Posterior cingulate gyrus (tissue), 11 donors: ENCODE data around the gene NGRN.
"Not testable (repeated sequence)": the region's sequence is repeated elsewhere in the genome, so short reads cannot be mapped to it uniquely, and the experiment has no call there.

Experiments
- DNase-seq, 10 donors: peaks; one replicate each; pipeline versions ENCODE4 v3.0.0 to v3.0.0-alpha.2; 2020 to 2021; ENCODE audit warnings: mixed read lengths in 3 of 10
- intact Hi-C: fragments of 100-400 bp; cut with DNase I; formaldehyde crosslinking; loops from one replicate; pipeline ENCODE4 v1.15.1; 2023

The NGRN gene

DNA sequence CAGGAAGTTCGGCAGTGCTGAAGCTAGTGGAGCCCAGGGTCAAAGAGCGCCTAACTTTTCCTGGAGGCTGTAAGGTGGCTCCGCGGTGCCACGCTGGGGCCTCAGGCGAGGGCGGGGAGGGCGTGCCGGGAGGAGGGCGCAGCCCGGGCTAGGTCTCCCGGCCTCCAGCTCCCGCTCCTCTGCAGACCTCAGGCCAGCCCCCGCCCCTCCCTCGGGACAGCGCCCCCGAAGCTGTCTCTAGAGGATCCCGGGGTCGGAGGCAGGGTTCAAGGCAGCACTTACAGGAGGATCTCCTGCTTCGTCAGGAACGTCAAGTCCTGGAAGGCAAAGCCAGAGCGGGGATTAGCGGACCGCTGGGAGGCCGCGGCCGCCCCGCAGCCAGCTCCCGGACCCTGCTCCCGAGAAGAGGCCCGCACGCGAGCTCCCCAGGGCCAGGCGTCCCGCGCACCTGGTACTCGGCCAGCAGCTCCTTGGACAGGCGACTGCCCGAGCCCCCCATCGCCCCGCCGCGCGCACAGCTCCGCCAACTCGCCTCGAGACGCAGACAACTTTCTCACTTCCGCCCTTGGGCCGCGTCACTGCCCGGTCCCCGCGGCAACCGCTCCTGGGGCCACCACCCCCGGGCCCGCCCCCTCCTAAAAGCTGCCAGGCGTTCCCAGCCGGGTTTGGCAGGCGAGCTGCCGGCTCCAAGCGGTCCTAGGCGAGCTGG is 31.9 kb upstream of the NGRN start, which contains the start of gene CIB1:
Gene CIB1, minus strand, starts transcription at position 555 of the 709 bp plus-strand sequence. Its CDS starts 56 bp downstream, at position 499.
- intact Hi-C loops = loop anchor here (5.0 kb wide), 1 partner anchor 34 kb away; the partner anchor contains the start of gene NGRN
- peak; percentile 92 to 99 (median 96) for DNase-seq

DNA sequence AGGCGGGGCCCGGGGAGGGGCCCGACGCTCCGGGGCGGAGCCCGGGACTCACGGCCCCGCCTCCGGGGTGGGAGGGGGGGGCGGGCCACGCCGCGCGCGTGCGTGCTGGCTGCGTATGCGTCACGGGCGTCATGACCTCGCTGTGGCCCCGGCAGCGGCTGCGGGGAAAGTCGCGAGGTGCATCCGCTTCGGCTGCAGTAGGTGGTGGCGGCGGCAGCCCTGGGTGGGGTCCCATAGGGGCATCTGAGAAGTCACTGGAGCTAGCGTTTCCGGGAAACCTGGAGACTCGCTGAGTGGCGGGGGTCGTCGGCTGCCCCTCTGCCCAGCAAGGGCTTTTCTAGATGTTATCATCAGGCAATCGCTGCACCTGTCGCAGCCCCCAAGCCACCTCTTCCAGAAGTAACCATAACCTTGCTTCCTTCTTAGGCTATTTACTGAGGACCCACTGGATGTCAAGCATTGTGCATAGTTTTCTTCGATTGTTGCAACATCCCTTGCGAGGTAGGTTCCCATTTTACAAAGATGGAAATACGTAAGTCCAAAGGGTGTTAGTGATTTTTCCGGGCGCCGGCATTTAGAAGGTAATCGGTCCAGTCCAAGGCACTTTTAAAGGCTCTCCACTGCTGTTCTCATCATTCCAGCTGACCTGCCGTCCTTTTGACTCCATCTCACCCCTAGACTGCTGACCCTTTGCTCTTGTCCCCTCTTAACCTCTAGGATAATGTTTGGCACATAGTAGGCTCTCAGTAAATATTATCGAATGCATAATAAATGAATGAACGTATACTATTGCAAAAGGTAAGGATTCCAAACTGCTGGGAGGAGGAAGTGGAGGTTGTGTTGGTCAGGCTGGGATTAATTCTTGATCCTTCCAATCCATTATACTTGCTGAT is 31.1 kb upstream of the NGRN start, which contains the start of gene GDPGP1:
Gene GDPGP1, plus strand, starts transcription at position 114 of the 893 bp plus-strand sequence. CDS start 6,700 bp downstream, outside the sequence.
- intact Hi-C loops = loop anchor here (5.0 kb wide), 1 partner anchor 33 kb away; the partner anchor contains the start of gene NGRN
- peak in 1 of 10 donors; percentile 16 for DNase-seq

DNA sequence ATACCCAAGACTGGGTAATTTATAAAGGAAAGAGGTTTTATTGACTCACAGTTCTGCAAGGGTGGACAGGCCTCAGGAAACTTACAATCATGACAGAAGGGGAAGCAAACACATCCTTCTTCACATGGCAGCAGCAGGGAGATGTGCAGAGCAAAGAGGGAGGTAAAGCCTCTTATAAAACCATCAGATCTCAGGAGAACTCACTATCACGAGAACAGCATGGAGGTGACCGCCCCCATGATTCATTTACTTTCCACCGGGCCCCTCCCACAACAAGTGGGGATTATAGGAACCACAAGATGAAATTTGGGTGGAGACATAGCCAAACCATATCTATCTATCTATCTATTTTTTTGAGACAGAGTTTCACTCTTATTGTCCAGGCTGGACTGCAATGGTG is 26.1 kb upstream of the NGRN start:
- intact Hi-C loops = no loop called here

DNA sequence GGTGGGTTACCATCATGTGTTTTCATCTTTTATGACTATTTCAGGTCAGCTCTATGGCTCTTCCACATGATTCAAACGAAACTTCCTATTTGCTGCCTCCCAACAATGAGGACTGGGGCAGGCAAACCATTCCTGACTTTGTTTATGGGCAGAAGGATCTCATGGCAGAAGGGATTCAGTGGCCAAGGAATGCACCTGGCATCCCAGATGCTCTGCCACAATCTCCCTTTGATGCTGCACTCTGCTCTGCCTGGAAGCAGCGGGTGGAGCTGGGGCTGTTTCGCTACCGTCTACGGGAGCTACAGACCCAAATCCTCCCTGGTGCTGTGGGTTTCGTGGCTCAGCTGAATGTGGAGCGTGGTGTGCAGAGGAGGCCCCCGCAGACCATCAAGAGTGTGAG is 24.6 kb upstream of the NGRN start:
- no peak for DNase-seq
- intact Hi-C loops = no loop called here

More for the DNA sequence above, 26.1 kb upstream of the NGRN start:
- DNase-seq = no peak

DNA sequence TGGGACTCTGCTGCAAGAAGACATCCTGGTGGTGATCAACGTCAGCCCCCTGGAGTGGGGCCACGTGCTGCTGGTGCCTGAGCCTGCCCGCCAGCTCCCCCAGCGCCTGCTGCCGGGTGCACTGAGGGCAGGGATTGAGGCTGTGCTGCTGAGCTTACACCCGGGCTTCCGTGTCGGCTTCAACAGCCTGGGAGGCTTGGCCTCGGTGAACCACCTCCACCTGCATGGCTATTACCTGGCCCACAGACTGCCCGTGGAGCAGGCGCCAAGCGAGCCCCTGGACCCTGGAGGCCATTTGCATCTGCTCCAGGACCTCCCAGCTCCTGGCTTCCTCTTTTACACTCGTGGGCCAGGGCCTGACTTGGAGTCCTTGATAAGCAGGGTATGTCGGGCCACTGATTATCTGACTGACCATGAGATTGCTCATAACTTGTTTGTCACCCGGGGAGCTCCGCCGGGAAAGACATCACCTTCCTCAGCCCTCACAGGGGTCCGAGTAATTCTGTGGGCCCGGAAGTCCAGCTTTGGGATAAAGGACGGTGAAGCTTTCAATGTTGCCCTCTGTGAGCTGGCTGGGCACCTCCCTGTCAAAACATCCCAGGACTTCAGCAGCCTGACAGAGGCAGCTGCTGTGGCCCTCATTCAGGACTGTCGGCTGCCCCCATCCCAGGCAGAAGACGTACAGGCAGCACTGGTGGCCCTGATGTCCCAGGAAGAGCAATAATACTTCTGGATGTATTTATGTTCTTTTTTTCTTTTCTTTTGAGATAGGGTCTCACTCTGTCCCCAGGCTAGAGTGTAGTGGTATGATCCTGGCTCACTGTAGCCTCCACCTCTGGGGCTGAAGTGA is 23.9 kb upstream of the NGRN start:
- intact Hi-C loops = no loop called here

DNA sequence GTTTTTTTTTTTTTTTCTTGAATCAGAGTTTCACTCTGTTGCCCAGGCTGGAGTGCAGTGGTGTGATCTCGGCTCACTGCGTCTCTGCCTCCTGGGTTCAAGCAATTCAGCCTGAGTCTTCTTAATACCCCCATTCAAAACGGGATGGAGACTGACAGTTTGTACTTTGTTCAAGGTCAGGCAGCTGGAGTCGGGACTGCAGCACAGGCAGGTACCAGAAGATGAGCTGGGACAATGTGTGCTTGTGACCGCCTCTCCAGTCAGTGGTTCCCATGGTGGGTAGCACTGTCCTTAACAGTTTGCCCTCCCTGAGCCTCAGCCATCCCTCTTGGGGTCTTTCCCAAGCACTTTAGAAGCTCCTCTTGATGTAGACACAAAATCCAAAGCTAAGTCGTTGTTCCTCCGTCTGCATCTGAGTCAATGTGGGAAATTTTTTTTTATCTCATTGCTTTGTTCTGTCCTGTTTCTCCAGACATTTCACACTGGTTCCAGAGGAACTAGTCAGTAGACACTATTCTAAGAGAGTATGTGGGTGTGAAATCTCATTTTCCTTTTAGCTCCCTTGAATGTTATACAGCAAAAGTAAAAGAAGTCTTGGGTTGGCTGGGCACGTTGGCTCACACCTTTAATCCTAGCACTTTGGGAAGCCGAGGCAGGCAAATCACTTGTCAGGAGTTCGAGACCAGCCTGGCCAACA is 21.4 kb upstream of the NGRN start:
- DNase-seq = no peak
- intact Hi-C loops = no loop called here

More for the DNA sequence above, 23.9 kb upstream of the NGRN start:
- no peak for DNase-seq

DNA sequence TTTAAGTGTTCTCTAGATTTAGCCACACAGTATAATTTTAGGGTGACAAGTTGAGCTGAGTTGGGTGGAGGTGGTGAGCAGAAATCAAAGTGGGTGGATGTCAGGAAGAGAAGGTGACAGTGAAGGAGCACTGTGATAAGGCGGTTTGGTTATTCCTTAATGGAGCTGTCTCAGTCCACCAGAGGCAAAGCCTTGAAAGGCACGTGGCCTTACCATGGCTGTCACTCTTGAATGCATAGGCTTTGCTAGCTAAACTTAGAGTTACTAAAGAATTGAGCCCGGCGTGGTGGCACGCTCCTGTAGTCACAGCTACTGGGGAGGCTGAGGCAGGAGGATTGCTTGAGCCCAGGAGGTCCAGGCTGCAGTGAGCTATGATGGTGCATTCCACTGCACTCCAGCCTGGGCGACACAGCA is 16.7 kb upstream of the NGRN start:
- peak in 3 of 10 donors; percentile 43 to 88 (median 79) for DNase-seq
- intact Hi-C loops = no loop called here

DNA sequence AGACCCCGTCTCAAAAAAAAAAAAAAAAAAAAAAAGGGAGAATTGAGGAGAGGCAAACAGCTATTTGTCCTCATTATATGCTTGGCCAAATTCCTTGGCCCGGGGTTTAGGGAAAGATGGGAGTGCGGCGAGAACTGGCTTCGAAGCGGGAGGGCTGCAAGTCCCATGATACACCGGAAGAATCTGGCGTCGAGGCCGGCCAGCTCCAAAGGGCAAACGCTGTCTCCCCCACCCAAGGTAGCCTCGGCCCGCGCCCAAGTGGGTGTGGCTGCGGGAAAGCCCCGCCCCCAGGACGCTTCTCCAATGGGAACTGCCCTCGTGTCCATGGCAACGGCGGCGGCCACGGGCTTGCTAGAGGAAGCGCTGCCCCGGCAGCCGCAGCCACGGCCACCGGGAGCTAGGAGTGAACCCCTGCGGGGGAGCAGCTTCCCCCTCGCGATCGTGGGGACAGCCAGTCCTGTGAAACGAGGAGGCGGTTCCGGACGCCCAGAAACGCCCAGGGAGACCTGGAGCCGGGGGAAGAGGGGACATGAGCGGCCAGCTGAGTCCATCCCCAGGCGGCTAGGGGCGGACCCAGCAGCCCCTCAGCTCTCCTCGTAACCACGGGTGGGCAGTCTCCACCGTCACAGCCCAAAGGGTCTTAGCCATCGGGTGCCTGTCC is 16.1 kb upstream of the NGRN start, which contains the start of gene TTLL13:
Gene TTLL13, plus strand, starts transcription at position 354 of the 661 bp plus-strand sequence. CDS start 1,075 bp downstream, outside the sequence.
- peak; percentile 70 to 98 (median 90) for DNase-seq
- intact Hi-C loops = no loop called here

DNA sequence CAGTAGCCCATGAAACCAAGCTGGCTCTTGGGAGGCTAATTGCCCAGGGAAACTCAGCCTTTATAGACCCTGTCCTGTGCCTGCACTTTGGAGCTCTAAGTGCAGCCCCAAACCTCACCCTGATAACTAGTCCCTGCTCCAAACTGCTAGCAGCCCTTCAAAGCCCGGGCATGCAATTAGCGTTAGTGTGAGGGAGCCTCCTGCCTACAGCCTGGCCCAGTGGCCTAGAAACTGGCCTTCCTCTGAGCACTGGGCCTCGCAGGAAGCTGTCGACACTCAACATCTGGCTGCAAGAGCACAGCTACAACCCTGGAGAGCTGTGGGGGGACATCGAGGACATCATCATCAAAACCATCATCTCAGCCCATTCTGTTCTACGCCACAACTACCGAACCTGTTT is 7.7 kb upstream of the NGRN start:
- intact Hi-C loops = no loop called here
- DNase-seq = peak in 1 of 10 donors; percentile 54

DNA sequence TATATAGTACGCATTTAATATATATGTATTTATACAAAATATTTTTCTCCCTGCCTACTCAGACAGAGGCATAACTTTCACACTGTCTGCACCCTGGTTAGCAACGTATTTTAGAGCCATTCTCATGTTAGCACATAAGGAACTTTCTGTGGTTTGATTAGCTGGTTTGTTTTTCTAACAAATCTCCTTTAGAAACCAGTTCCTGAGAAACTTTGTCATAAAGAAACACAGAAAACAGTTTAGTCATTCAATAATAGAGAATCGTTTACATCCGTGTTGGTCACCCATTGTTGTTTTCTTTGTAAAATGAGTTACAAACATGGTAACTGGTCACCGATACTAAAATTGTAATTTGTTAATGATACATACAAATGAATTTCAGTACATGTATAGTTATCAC is 5.9 kb upstream of the NGRN start:
- intact Hi-C loops = no loop called here
- no peak for DNase-seq

DNA sequence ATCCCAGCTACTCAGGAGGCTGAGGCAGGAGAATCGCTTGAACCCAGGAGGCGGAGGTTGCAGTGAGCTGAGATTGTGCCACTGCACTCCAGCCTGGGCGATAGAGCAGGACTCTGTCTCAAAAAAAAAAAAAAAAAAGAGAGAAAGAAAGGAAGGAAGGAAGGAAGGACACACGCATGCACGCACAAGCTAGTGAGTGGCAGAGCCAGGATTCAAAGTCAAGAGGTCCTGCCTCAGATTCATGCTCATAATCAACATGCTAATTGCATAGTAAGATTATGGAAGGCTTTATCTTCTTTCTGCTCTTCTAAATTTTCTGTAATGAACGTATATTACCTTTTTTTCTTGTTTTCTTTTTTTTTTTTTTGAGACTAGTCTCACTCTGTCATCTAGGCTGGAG is 4.7 kb upstream of the NGRN start:
- DNase-seq, intact Hi-C loops: not testable (repeated sequence)

DNA sequence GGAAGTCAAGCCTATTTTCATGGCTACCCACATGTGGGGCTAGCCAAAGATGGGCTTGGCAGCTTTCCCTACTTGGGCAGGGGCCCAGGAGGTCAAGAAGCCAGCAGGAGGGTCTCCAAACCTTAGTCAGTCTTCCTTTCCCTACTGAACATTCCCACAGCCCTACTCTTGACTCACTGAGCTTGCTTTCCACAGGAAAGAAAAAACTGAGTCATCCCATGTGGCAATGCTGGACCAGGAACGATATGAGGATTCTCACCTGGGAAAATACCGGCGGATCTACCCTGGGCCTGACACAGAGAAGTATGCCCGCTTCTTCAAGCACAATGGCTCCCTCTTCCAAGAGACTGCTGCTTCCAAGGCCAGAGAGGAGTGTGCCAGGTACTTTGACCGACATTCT is 3.7 kb upstream of the NGRN start:
- intact Hi-C loops = no loop called here
- DNase-seq = no peak

DNA sequence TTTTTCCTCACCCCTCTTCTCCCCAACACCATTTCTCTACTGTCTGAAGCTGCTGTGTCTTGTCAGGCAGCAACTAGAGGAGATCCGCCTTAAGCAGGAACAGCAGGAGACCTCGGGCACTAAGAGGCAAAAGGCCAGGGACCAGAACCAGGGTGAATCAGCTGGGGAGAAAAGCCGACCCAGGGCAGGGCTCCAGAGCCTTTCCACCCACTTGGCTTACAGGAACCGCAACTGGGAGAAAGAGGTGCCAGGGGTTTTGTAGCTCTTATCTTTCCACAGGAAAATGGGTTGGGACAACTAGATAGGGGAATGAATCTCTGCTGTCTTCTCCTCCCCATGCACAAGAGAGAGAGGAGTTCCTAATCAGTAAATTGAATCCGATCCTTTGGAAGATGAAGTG is 3.0 kb upstream of the NGRN start:
- DNase-seq = no peak
- intact Hi-C loops = no loop called here

DNA sequence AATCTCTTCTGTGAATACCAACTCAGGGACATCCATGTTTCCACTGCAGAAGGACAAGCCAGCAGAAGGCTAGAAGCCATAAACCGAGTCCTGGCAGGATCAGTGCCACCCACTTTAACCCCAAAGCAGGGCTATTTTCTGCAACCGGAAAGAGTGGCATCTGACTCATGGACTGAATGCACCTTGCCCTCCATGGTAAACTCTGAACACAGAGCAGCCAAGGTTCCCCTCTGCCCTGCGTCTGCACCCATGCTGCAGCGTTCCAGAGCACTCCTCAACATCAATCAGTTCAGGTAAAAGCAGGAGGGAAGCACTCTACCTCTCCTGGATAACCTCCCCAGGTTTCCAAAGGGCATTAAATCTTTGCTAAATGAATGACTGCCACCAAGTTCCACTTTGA is 801 bp upstream of the NGRN start:
- no peak for DNase-seq
- intact Hi-C loops = loop anchor here (5.0 kb wide), 1 partner anchor 32 kb away; the partner anchor contains the start of genes CIB1 and GDPGP1

DNA sequence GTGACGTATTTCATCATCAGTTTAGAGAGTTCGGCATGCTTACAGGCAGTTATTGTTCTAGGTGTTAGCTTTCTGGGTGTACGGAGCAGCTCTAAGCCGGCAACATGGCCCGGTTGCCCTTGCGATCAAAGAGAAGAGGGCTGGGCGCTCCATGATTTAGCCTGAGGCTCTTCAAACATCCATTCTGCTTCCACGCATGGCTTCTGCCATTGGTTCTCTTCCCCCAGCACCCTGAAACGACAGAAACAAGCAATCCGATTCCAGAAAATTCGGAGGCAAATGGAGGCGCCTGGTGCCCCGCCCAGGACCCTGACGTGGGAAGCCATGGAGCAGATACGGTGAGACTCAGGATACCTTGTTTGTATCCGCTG is 574 bp downstream of the NGRN start:
- peak in 2 of 10 donors; percentile 29 to 89 for DNase-seq
- intact Hi-C loops = loop anchor here (5.0 kb wide), 1 partner anchor 34 kb away; the partner anchor contains the start of genes CIB1 and GDPGP1

DNA sequence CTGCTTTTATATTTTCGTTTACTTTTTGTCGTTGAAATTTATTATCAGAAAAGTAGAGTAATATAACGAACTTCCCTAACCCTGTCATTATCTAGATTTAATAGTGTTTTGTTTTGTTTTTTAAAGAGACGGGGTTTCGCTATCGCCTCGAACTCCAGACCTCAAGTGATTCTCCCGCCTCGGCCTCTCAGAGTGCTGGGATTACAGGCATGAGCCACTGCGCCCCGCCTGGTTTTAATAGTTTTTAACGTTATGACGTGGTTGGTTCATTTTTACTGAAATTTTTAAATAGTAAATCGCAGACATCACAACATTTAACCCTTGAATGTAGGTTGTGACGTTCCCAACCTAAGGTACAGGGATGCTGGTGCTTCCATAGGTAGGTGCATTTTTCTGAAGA is 1.0 kb downstream of the NGRN start:
- intact Hi-C loops = loop anchor here (5.0 kb wide), 1 partner anchor 34 kb away; the partner anchor contains the start of genes CIB1 and GDPGP1
- no peak for DNase-seq

DNA sequence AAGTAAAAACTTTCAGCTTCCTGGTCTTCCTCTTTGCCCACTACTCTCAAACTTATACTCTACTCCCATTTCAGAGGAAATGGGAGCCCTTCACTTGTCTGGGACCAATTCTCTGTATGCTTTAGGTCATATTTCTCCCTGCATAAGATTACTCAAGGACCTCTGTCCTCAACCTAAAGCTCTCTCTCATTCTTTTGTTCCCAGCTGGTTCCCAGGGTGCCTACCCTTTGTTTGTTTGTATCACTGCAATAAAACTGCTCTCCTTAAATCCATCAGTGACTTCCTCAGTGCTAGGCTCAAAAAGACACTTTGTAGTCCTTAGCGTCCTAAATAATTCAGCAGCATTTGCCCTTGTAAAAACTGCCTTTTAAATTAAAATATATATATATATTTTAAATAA is 2.9 kb downstream of the NGRN start:
- DNase-seq = no peak
- intact Hi-C loops = loop anchor here (5.0 kb wide), 1 partner anchor 36 kb away; the partner anchor contains the start of genes CIB1 and GDPGP1

DNA sequence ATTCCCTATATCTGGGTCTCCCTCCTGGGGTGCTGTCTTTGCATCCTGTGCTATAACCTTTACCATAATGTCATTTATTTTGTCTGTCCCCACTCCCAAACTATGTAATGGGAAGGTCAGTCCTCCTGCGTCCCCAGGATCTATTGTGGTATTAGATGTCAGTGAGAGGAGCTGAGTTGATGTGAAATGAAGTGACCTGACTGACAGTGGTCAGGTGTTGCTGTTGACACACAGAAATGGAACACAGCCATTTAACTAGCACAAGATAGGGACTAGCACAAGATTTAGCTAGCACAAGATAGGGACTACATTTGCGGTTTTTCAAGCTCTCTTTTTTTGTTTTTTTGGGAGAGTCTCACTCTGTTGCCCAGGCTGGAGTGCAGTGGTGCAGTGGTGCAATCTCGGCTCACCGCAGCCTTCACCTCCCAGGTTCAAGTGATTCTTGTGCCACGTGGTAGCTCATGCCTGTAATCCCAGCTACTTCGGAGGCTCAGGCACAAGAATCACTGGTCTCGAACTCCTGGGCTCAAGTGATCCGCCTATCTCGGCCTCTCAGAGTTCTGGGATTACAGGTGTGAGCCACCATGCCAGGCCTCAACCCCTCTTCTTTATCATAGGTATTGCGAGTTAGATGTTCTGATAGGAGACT is 5.2 kb downstream of the NGRN start:
- intact Hi-C loops = no loop called here

More for the DNA sequence above, 5.2 kb downstream of the NGRN start:
- no peak for DNase-seq
